HG03196 (cell line): ENCODE data around the gene CFAP46.
"Not testable (repeated sequence)": the region's sequence is repeated elsewhere in the genome, so short reads cannot be mapped to it uniquely, and the experiment has no call there.

ENCODE experiments used
- ATAC-seq: cut with Tn5 transposase; IDR thresholded peaks from one replicate; pipeline ENCODE4 v1.9.1; 2021; ENCODE audit not compliant: unreplicated experiment

Gene CFAP46

DNA sequence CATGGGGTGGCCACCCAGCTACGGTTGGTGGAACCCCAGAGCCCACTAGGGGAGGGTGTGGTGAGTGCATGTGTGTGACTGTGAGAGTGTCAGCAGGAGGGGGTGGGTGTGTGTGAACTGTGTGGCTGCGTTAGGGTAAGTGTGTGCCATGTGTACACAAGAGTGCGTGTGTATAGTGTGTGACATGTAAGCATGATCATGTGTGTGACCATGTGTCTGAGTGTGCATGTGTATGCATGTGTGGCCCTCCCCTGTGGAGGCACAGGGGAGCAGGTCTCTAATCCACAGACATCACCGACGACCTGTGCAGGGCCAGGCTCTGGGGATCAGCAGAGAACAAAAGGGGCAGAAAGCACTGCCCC is 3.5 kb upstream of the CFAP46 start:
- ATAC-seq = no peak

GRCh38 chr10:132945125-132945893 is 2.9 kb upstream of the CFAP46 start:
- no peak for ATAC-seq

DNA sequence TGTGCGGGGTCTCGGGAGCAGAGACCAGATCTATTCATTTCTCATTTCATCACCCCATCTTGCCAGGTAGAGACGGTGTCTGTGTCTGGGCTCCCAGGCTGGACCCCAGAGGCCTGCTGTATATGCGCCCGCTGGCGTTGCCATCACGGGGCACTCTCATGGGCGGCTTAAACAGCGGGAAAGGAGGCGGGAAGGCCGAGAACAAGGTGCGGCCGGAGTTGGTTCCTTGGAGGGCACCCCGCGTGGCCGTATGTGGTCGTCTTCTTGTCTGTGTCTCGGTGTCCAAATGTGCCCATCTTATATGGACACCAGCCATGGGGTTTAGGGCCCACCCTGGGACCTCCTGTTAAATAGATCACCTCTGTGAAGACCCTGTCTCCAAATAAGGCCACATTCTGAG is 2.1 kb upstream of the CFAP46 start:
- ATAC-seq = no peak

DNA sequence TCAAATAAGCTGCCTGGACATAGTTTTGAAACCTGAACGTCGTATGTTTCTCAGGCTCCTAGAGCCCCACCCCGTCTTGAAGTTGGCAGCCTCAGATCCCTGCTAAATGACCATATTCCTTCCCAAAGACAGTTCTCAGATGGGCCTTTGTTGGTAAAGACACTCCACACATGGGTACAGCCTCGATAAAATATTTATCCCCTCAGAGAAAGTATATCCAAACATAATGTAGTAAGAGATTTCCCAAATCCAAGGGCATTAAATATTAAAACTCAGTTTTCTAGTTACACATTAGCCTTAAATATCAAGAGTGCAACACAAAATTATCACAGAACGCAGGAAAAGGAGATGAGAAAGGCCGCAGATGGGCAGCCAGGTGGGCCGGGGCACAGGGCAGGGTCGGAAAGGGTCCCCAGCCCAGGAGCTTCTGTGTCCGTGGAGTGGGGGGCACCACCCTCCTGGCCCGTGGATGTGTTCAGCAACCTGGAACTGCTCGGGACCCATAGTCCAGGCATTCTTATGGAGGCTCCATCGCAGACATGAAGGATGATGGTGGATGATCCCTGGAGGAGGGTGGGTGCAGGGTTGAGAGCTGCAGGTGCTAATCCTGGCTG is 1.5 kb upstream of the CFAP46 start:
- ATAC-seq = no peak

DNA sequence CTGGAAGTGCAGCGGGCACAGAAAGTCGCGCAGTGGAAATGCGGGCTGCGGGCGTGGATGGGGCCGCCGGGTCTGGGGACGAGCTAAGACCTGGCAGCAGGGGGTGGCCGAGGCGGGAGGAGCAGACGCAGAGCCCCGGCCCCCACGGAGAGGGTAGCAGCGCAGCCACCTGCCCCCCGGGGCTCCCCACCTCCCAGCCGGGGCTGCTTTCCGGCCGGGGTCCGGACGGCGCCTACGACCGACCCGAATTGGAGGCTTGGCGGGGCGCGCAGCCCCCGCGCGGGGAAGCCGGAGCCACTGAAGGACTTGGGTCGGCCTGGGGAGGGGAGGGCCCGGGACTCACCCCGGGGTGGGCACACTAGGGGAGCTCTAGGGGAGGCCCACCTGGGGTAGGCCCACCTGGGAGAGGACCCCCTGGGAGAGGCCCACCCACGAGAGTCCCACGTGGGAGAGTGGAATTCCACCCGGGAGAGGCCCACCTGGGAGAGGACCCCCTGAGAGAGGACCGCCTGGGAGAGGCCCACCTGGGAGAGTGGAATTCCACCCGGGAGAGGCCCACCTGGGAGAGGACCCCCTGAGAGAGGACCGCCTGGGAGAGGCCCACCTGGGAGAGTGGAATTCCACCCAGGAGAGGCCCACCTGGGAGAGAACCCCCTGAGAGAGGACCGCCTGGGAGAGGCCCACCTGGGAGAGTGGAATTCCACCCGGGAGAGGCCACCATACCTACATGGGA is 854 bp upstream of the CFAP46 start:
- no peak for ATAC-seq

- no peak for ATAC-seq
These were observed 724 bp downstream of the CFAP46 start for GRCh38 chr10:132941640-132942051.

DNA sequence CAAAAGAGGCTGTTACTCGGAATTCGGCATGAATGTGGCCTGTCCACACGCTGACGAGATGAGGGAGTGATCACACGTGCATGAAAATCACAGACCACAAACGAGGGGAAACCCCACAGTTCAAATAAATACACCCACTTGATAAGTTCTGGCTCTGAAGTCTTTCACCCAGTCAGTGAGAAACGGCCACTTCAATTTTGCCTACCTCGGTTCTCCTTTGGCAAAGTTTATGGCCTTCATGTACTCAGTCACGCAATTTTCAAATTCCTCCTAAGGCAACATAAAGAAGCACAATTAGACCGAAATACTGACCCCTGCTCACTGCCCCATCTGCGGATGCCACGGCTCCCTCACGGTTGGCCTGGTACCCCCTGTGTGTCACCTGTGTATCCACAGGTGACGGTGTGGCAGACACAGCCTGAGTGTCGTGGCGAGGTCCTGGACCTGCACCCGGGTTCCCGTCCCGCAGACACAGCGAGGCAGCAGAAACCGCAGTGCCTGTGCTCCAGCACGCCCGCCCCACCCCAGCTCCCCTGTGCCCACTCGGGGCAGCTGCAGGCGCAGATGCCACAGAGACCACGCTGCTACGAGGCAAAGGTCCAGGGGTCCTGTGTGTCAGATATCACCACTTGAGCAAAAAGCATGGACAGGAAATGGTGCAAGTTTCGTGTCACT is 1.4 kb downstream of the CFAP46 start:
- ATAC-seq = no peak

- ATAC-seq = no peak
These were observed 2.2 kb downstream of the CFAP46 start for GRCh38 chr10:132939957-132940790.

- ATAC-seq = no peak
These were observed 2.9 kb downstream of the CFAP46 start for GRCh38 chr10:132939378-132939955.

DNA sequence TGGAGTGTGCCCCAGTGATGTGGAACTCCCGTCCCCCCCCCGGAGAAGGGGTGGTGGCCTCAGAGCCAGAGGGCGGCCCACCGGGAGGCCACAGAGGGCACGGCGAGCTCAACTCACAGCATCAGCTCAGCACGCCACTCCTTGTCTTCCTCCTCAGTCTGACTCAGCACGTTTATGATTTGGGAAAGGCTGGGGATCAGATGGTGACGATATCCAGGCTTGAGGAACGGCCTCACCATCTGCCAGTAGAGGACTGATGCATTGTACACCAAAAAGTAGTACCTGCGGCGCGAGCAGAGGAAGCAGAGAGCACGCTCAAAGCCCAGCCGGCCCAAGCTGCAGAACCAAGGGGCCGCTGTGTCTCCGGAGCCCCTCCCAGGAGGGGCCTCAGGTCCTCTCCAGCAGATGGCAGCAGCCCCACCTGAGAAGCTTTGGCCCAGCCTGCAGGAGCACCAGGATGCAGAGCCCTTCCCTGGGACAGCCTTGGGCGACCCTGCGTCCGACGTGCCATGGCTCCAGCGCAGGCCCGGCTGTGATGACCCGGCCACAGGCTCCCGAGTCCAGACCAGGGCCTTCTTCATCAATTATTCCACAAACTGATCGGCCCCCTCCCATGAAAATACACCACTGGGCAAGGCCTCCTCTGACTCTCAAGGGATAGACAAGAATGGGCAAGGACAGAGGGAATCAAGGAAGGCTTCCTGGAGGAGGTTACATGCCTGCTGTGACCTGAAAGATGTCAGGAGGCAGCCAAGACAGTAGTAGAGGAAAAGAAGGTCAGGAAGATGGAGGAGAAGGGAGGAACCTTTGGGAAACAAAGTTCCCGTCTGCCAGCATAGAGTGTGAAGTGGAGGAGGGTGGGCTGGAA is 3.7 kb downstream of the CFAP46 start:
- no peak for ATAC-seq

DNA sequence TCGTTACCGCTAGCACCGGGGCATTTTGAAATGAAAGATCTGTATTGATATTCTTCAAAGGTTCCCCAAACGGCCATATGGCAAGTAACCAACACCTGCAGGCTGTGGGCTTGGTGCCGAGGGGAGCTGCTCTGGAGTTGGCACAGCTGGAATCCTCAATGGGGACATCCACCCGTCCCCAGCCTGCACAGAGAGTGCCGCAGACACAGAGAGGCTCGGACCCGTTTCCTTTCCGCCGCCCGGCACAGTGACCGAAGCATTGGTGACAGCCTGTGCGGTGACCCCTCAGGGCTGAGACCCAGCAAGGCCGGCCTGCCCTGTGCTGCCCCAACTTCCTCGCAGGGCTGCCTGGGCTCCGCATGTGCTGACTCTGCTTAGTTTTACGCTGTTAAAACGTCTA is 4.5 kb downstream of the CFAP46 start:
- ATAC-seq = no peak

- ATAC-seq = no peak
These were observed 7.4 kb downstream of the CFAP46 start for GRCh38 chr10:132934953-132935352.

DNA sequence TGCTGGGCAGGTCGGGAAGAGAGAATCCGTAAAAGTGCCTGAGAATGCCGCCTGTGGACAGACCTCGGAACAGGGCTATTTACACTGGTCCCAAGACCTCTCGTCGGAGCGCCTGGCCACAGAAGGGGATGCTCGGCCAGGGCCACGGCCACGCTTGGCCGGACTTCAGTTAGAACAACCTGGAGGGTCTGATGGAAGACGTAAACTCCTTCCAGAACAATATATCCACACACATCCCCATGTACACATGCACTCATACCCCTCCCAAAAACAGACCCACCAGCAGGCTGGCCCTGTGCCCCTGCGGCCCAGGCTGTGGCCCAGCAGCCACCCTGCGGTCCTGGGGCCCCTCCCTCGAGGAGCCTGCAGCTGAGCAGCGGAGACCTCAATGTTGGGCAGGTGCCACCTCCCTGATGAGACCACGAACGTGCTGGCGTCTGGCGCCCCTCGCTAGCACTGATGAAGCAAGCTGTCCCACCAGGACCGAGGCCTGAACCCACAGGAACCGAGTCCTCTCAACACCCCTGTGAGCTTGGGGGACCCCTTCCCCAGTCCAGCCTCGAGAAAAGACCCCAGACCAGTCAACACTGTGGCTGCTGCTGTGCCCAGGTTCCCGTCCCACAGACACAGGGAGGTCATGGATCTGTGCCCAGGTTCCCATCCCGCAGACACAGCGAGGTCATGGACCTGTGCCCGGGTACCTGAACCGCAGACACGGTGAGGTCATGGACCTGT is 8.9 kb downstream of the CFAP46 start:
- no peak for ATAC-seq

DNA sequence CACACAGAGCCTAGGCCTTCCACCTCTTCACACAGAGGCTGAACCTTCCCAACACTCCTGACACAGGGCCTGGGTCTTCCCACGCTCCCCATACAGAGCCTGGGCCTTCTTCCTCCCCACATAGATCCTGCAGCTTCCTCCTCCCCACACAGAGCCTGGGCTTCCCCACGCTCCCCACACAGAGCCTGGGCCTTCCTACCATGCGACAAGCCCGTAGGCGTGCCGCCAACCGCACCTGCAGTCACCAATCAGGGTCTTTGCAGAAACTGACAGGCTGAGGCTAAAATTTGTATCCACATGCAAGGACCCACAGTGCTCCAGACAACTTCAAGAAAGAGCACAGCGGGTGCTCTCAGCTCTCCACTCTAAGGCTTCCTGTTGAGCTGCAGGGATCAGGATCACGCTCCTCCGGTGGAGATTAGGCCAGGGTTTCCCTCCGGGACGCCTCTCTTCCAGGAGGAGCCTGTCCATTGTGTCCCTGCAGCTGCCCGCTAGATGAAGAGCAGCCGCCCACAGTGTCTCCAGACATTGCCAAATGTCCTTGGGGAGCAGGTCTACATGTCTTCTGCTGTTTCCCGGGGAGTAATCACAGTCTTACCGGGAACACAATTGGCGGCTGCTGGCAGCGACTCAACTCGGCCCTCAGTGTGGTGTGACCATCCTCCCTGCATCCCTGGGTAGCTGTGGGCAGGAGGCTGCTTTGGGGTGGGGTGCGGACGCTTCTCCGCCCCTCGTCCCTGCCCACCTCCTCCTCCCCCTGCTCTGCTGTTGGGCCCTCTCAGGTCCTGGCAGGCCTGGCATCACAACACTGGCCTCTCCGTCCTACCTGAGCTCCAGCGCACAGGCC is 9.7 kb downstream of the CFAP46 start:
- ATAC-seq = no peak

- ATAC-seq = not testable (repeated sequence)
These were observed 10.8 kb downstream of the CFAP46 start for GRCh38 chr10:132931258-132932250.

GRCh38 chr10:132930701-132931100 is 11.7 kb downstream of the CFAP46 start:
- ATAC-seq = not testable (repeated sequence)
